Small intestine (tissue), 7 donors: ENCODE measurements around the gene DDR2. TPM values are rescaled to one million over a fixed set of nuclear protein-coding genes. Genes with fewer than 3 reads are reported as not detected.
A peak's percentile ranks its signal among the peaks of the same experiment; 100 is the strongest.

Experiments used
- DNase-seq, 2 donors: peaks; one replicate each; pipeline versions ENCODE4 v3.0.0 to v3.0.0-alpha.2; 2013
- FAIRE-seq: peaks from 2 replicates; lab custom pipeline; 2012; peaks lifted over from hg19 to GRCh38; lab: Jason Lieb, UNC
- H3K27ac ChIP-seq, 3 donors: one replicate each; pipeline ENCODE4 v1.5.1; 2013; ENCODE audit warnings: low read length in 2 of 3, mild to moderate bottlenecking in 2 of 3, control low read depth in 1 of 3, inconsistent platforms in 1 of 3, low read depth in 1 of 3, moderate library complexity in 1 of 3
- H3K27me3 ChIP-seq, 3 donors: one replicate each; pipeline ENCODE4 v1.6.1; 2013; ENCODE audit warnings: low read length in 3 of 3, inconsistent platforms in 1 of 3; ENCODE audit not compliant: control insufficient read depth in 3 of 3, insufficient read depth in 3 of 3
- H3K36me3 ChIP-seq, 3 donors: one replicate each; pipeline ENCODE4 v1.6.1; 2013; ENCODE audit warnings: low read length in 3 of 3, inconsistent platforms in 1 of 3, low read depth in 1 of 3, mild to moderate bottlenecking in 1 of 3, moderate library complexity in 1 of 3; ENCODE audit not compliant: control insufficient read depth in 3 of 3, insufficient read depth in 2 of 3
- H3K4me1 ChIP-seq, 3 donors: one replicate each; pipeline ENCODE4 v1.6.1; 2013; ENCODE audit warnings: low read length in 2 of 3, inconsistent platforms in 1 of 3, low read depth in 1 of 3, mild to moderate bottlenecking in 1 of 3, moderate library complexity in 1 of 3; ENCODE audit not compliant: control insufficient read depth in 3 of 3, insufficient read depth in 2 of 3
- H3K4me3 ChIP-seq, 3 donors: one replicate each; pipeline ENCODE4 v1.5.1; 2013; ENCODE audit warnings: low read length in 3 of 3, control low read depth in 1 of 3, inconsistent platforms in 1 of 3, low read depth in 1 of 3, mild to moderate bottlenecking in 1 of 3, moderate library complexity in 1 of 3
- H3K9me3 ChIP-seq, 2 donors: one replicate each; pipeline ENCODE4 v1.6.1; 2013; ENCODE audit warnings: low read depth in 1 of 2, low read length in 1 of 2; ENCODE audit not compliant: control insufficient read depth in 2 of 2, insufficient read depth in 1 of 2
- WGBS, 3 donors: extraction: QIAGEN DNeasy Blood & Tissue Kit; methylation state at CpG; one replicate each; pipeline ENCODE4 v1.1.7; 2013; 5-methylcytosine and 5-hydroxymethylcytosine counted together
- polyA plus RNA-seq, 4 donors: library from polyadenylated mRNA; stranded (reverse) in 3 of 4; unstranded in 1 of 4; fragments of 200-250 nt in 3 of 4; fragments of 120-200 nt in 1 of 4; gene quantifications; one replicate each; pipeline versions ENCODE4 v1.2.1 to v1.2.3, GENCODE V29; 2013
- donor health status: healthy with polysubstance abuse.
- donor health status: control.
- donor health status: control.
- donor health status: Bipolar disorder and iron deficiency.
- donor health status: healthy.

The DDR2 gene
- polyA plus RNA-seq, 4 donors = 0.89 to 11.1 (median 5.3) TPM

- Histone ChIP-seq H3K27me3 (no peaks in the 10 kb centered on the region), H3K36me3 (no peaks in the 10 kb centered on the region), H3K27ac (no peak overlapping the region), H3K4me1 (no peaks in the 10 kb centered on the region), H3K9me3 (no peaks in the 10 kb centered on the region), H3K4me3 (no peak overlapping the region)
- 53 to 70% (median 55%) methylated on average over 4 of the region's 4 CpGs for WGBS, 3 donors
- no peak for FAIRE-seq
- no peak for DNase-seq
These were observed 45.5 kb downstream of the DDR2 start for GRCh38 chr1:162677607-162678371.

GRCh38 chr1:162678439-162678838 lies 46.2 kb downstream of the DDR2 start:
- Histone ChIP-seq H3K27ac (peak overlapping the region in 1 of 3 donors; percentile 6), H3K9me3 (no peaks in the 10 kb centered on the region), H3K4me3 (no peak overlapping the region), H3K4me1 (no peaks in the 10 kb centered on the region), H3K36me3 (no peaks in the 10 kb centered on the region), H3K27me3 (no peaks in the 10 kb centered on the region)
- DNase-seq (peak in 1 of 2 donors; percentile 21), FAIRE-seq (no peak)
- whole genome bisulfite sequencing, 3 donors = 64 to 82% (median 79%) methylated on average over 4 of the region's 4 CpGs

- Histone ChIP-seq H3K4me3 (no peak overlapping the region), H3K36me3 (no peaks in the 10 kb centered on the region), H3K27me3 (no peaks in the 10 kb centered on the region), H3K9me3 (no peaks in the 10 kb centered on the region), H3K4me1 (no peaks in the 10 kb centered on the region), H3K27ac (no peak overlapping the region)
- 8 to 58% (median 54%) methylated on average over 1 of the region's 1 CpG for WGBS, 3 donors
- DNase-seq (no peak), FAIRE-seq (no peak)
These were observed 47.0 kb downstream of the DDR2 start for GRCh38 chr1:162679298-162679697.

GRCh38 chr1:162680419-162681121 lies 48.3 kb downstream of the DDR2 start:
- Histone ChIP-seq H3K27me3 (no peaks in the 10 kb centered on the region), H3K4me1 (no peaks in the 10 kb centered on the region), H3K4me3 (no peak overlapping the region), H3K36me3 (no peaks in the 10 kb centered on the region), H3K9me3 (no peaks in the 10 kb centered on the region), H3K27ac (no peak overlapping the region)
- WGBS, 3 donors = 77 to 95% (median 89%) methylated on average over 5 of the region's 5 CpGs
- DNase-seq (no peak), FAIRE-seq (no peak)

- Histone ChIP-seq H3K27ac (no peak overlapping the region), H3K36me3 (no peaks in the 10 kb centered on the region), H3K4me1 (no peaks in the 10 kb centered on the region), H3K9me3 (no peaks in the 10 kb centered on the region), H3K27me3 (no peaks in the 10 kb centered on the region), H3K4me3 (no peak overlapping the region)
- FAIRE-seq = no peak
- no peak for DNase-seq
- 44 to 68% (median 53%) methylated on average over 2 of the region's 2 CpGs for WGBS, 3 donors
These were observed 48.8 kb downstream of the DDR2 start for GRCh38 chr1:162681122-162681436.

- DNase-seq (no peak), FAIRE-seq (no peak)
- Histone ChIP-seq H3K27ac (no peak overlapping the region), H3K27me3 (no peaks in the 10 kb centered on the region), H3K4me3 (no peak overlapping the region), H3K4me1 (no peaks in the 10 kb centered on the region), H3K36me3 (no peaks in the 10 kb centered on the region), H3K9me3 (no peaks in the 10 kb centered on the region)
- 17 to 52% (median 43%) methylated on average over 1 of the region's 1 CpG for WGBS, 3 donors
These were observed 49.8 kb downstream of the DDR2 start for GRCh38 chr1:162682013-162682419.

GRCh38 chr1:162687870-162688269 lies 55.6 kb downstream of the DDR2 start:
- no peaks in the 10 kb centered on the region for H3K9me3 ChIP-seq
- FAIRE-seq (no peak), DNase-seq (no peak)
- H3K4me3 ChIP-seq = no peak overlapping the region
- WGBS, 3 donors = 75 to 82% (median 80%) methylated on average over 6 of the region's 6 CpGs
- peaks cover 0 to 2% (median 0%) of the 10 kb centered on the region in 3 donors for H3K4me1 ChIP-seq
- no peaks in the 10 kb centered on the region for H3K27me3 ChIP-seq
- H3K27ac ChIP-seq = no peak overlapping the region
- H3K36me3 ChIP-seq = no peaks in the 10 kb centered on the region

GRCh38 chr1:162688521-162688920 lies 56.3 kb downstream of the DDR2 start:
- H3K9me3 ChIP-seq = no peaks in the 10 kb centered on the region
- no peak overlapping the region for H3K4me3 ChIP-seq
- H3K4me1 ChIP-seq = peaks cover 0 to 2% (median 0%) of the 10 kb centered on the region in 3 donors
- no peaks in the 10 kb centered on the region for H3K36me3 ChIP-seq
- 81 to 84% (median 83%) methylated on average over 4 of the region's 4 CpGs for WGBS, 3 donors
- no peaks in the 10 kb centered on the region for H3K27me3 ChIP-seq
- H3K27ac ChIP-seq = no peak overlapping the region
- no peak for DNase-seq
- FAIRE-seq = no peak
